ENCODE results near the gene ANKRD39. TPM values are rescaled to one million over a fixed set of nuclear protein-coding genes. Genes with fewer than 3 reads are reported as not detected.

The ANKRD39 gene
- total and polyA plus RNA-seq, 10 of the 15 experiments (the other 5 are each of a cell fraction or from before 2014, with no cell fraction given): 7.4 to 36.2 (median 23.7) TPM

DNA sequence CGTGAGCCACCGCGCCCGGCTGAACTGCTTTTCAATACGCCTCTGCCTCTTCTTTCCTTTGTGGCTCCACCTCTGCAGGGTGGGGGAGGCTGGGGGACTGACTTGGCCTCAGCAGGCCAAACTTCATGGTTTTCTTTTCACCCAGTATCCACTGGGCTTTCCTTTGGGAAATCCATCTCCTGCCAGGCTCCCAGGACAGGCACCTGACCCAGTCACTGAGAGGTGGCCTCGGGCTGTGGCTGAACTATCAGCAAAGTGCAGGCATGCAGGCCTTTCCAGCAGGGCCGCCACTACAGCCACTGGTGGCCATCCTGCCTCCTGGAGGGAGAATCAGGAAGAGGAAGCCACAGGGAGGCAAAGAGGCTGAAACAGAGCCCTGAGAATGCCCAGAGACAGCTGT is 45.5 kb upstream of the ANKRD39 start (continued):
- TF ChIP-seq, protein P1, sequence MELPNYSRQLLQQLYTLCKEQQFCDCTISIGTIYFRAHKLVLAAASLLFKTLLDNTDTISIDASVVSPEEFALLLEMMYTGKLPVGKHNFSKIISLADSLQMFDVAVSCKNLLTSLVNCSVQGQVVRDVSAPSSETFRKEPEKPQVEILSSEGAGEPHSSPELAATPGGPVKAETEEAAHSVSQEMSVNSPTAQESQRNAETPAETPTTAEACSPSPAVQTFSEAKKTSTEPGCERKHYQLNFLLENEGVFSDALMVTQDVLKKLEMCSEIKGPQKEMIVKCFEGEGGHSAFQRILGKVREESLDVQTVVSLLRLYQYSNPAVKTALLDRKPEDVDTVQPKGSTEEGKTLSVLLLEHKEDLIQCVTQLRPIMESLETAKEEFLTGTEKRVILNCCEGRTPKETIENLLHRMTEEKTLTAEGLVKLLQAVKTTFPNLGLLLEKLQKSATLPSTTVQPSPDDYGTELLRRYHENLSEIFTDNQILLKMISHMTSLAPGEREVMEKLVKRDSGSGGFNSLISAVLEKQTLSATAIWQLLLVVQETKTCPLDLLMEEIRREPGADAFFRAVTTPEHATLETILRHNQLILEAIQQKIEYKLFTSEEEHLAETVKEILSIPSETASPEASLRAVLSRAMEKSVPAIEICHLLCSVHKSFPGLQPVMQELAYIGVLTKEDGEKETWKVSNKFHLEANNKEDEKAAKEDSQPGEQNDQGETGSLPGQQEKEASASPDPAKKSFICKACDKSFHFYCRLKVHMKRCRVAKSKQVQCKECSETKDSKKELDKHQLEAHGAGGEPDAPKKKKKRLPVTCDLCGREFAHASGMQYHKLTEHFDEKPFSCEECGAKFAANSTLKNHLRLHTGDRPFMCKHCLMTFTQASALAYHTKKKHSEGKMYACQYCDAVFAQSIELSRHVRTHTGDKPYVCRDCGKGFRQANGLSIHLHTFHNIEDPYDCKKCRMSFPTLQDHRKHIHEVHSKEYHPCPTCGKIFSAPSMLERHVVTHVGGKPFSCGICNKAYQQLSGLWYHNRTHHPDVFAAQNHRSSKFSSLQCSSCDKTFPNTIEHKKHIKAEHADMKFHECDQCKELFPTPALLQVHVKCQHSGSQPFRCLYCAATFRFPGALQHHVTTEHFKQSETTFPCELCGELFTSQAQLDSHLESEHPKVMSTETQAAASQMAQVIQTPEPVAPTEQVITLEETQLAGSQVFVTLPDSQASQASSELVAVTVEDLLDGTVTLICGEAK (IDR thresholded peaks at IDR 0.05; ENCODE audit: borderline replicate concordance): no peak
- TF ChIP-seq MEF2A (IDR thresholded peaks at IDR 0.05; ENCODE audit: insufficient read depth, low read depth, low read length) (no peak), CBFB (IDR thresholded peaks at IDR 0.05; ENCODE audit: low read depth) (no peak), PAX8 (IDR thresholded peaks at IDR 0.05) (no peak), ZNF384 (IDR thresholded peaks at IDR 0.05; ENCODE audit: borderline replicate concordance, low read depth, low read length) (no peak), POLR2AphosphoS5 (IDR thresholded peaks at IDR 0.05; ENCODE audit: low read length) (no peak), CBX3 (IDR thresholded peaks at IDR 0.05; ENCODE audit: borderline replicate concordance, low read depth) (no peak)

DNA sequence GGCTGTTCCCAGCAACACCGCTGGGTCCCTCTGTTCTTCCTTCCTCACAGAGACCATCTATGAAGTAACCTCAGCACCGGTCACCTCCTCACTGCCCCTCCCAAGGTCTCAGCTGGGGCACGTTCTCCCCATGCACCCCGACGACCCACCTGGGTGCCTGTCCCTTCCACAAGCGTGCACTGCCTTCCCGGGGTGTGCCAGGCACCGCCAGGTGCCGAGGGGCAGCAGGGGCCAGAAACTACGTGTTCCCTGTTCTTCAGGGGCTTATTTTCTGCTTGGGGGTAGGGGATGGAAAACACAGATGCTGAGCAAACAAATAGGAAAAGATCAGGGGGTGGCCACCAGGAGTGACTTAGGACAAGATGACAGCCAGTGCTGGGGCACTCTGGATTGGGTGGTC is 42.4 kb upstream of the ANKRD39 start:
- Histone ChIP-seq H3K36me3 (ENCODE audit: control insufficient read depth in 2 of 2, insufficient read depth in 2 of 2, low read length in 1 of 2) (no peaks in the 10 kb centered on the region), H2AFZ (ENCODE audit: control insufficient read depth, low read depth, low read length) (no peak overlapping the region), H3K79me2 (ENCODE audit: control insufficient read depth, insufficient read depth, low read length) (no peaks in the 10 kb centered on the region), H3K9me3 (replicated peaks; ENCODE audit: control insufficient read depth, insufficient read depth, low read length) (no peaks in the 10 kb centered on the region), H3K9ac (ENCODE audit: control insufficient read depth, insufficient read depth, low read length) (no peak overlapping the region), H3K27me3 (replicated peaks in 1 of 2; ENCODE audit: control insufficient read depth in 2 of 2, insufficient read depth in 2 of 2, low read length in 1 of 2) (no peaks in the 10 kb centered on the region; a peak in 1 of 4 replicates), H3K4me1 (ENCODE audit: control insufficient read depth, insufficient read depth, low read length) (no peaks in the 10 kb centered on the region), H3K4me3 (no peak overlapping the region), H3K27ac (ENCODE audit: control insufficient read depth, insufficient read depth) (no peak overlapping the region), H4K20me1 (ENCODE audit: control insufficient read depth, insufficient read depth) (no peaks in the 10 kb centered on the region), H3K4me2 (ENCODE audit: control insufficient read depth, insufficient read depth) (no peak overlapping the region)
- ChIA-PET SMC1A (ENCODE audit: uncharacterized antibody, unreplicated experiment) (interaction anchor here (1.6 kb wide), 1 partner anchor 11 kb away, joined by 4 read pairs; no protein-coding TSS in a partner anchor), RAD21 (ENCODE audit: unreplicated experiment) (interaction anchor here (1.0 kb wide), 1 partner anchor 9 kb away, joined by 3 read pairs; no protein-coding TSS in a partner anchor), CTCF (no interaction called here), POLR2A (interaction anchor here (0.6 to 0.7 kb wide), 4 partner anchors 20 to 1950 kb away, joined by 3 to 10 read pairs (median 4); no protein-coding TSS in a partner anchor)
- BruUV-seq (replicated peaks): no TSS peak
- no peak for DNase-seq (ENCODE audit: low read depth, low spot score)
- in situ Hi-C loops (cut with MboI): no loop called here
- intact Hi-C loops (cut with micrococcal nuclease; ENCODE audit: unreplicated experiment): no loop called here
- WGBS (ENCODE audit: insufficient coverage, insufficient replicate concordance, low lambda C conversion rate, missing lambda C conversion rate): 18% methylated on average over 10 of the region's 10 CpGs
- FAIRE-seq: no peak
- no peak for ATAC-seq
- TF ChIP-seq SPI1 (IDR thresholded peaks at IDR 0.05; ENCODE audit: borderline replicate concordance, insufficient read depth, low read depth, low read length) (no peak), ETV6 (conservative IDR thresholded peaks at IDR 0.05 in 1 of 2, IDR thresholded peaks at IDR 0.05 in 1 of 2; ENCODE audit: borderline replicate concordance in 1 of 2, low read depth in 1 of 2) (no peak), ASH2L (IDR thresholded peaks at IDR 0.05; ENCODE audit: borderline replicate concordance, low read depth) (no peak), FOXM1 (IDR thresholded peaks at IDR 0.05; ENCODE audit: low read depth, low read length) (no peak), MTA3 (IDR thresholded peaks at IDR 0.05; ENCODE audit: borderline replicate concordance, low read length) (no peak), IRF4 (IDR thresholded peaks at IDR 0.05; ENCODE audit: low read depth, low read length) (no peak)
- TF ChIP-seq, protein P2, sequence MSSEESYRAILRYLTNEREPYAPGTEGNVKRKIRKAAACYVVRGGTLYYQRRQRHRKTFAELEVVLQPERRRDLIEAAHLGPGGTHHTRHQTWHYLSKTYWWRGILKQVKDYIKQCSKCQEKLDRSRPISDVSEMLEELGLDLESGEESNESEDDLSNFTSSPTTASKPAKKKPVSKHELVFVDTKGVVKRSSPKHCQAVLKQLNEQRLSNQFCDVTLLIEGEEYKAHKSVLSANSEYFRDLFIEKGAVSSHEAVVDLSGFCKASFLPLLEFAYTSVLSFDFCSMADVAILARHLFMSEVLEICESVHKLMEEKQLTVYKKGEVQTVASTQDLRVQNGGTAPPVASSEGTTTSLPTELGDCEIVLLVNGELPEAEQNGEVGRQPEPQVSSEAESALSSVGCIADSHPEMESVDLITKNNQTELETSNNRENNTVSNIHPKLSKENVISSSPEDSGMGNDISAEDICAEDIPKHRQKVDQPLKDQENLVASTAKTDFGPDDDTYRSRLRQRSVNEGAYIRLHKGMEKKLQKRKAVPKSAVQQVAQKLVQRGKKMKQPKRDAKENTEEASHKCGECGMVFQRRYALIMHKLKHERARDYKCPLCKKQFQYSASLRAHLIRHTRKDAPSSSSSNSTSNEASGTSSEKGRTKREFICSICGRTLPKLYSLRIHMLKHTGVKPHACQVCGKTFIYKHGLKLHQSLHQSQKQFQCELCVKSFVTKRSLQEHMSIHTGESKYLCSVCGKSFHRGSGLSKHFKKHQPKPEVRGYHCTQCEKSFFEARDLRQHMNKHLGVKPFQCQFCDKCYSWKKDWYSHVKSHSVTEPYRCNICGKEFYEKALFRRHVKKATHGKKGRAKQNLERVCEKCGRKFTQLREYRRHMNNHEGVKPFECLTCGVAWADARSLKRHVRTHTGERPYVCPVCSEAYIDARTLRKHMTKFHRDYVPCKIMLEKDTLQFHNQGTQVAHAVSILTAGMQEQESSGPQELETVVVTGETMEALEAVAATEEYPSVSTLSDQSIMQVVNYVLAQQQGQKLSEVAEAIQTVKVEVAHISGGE (CRISPR knock-in tag; IDR thresholded peaks at IDR 0.05): no peak
- TF ChIP-seq, protein P3, sequence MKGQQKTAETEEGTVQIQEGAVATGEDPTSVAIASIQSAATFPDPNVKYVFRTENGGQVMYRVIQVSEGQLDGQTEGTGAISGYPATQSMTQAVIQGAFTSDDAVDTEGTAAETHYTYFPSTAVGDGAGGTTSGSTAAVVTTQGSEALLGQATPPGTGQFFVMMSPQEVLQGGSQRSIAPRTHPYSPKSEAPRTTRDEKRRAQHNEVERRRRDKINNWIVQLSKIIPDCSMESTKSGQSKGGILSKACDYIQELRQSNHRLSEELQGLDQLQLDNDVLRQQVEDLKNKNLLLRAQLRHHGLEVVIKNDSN (IDR thresholded peaks at IDR 0.05; ENCODE audit: borderline replicate concordance, extremely low read length, insufficient read depth, low read depth, low read length): no peak

Measured in GM12878 (cell line).